M059J (cell line): ENCODE results near the gene IFT122. TPM values are rescaled to one million over a fixed set of nuclear protein-coding genes. Genes with fewer than 3 reads are reported as not detected.
"Not testable (repeated sequence)": the region's sequence is repeated elsewhere in the genome, so short reads cannot be mapped to it uniquely, and the experiment has no call there.

Experiments
- DNase-seq: peaks from one replicate; pipeline ENCODE4 v3.0.0-alpha.2; 2012; ENCODE audit warnings: low read depth
- total RNA-seq: library from RNA; depleted of rRNA; stranded (reverse); fragments of >200 nt; shearing (Covaris generic); gene quantifications from 2 replicates; pipeline ENCODE4 v1.2.3, GENCODE V29; 2014

Gene IFT122
- total RNA-seq, 1 experiment from 2014 or later = 14.7 TPM

- no peak for DNase-seq
Measured at GRCh38 chr3:129535075-129535474, 95.1 kb downstream of the IFT122 start.

- DNase-seq = no peak
Measured at GRCh38 chr3:129536374-129536667, 96.3 kb downstream of the IFT122 start.

GRCh38 chr3:129536804-129537203, 96.8 kb downstream of the IFT122 start:
- no peak for DNase-seq

GRCh38 chr3:129539206-129539605, 99.2 kb downstream of the IFT122 start:
- DNase-seq = no peak

- no peak for DNase-seq
Measured at GRCh38 chr3:129540776-129541516, 100.9 kb downstream of the IFT122 start.

DNA sequence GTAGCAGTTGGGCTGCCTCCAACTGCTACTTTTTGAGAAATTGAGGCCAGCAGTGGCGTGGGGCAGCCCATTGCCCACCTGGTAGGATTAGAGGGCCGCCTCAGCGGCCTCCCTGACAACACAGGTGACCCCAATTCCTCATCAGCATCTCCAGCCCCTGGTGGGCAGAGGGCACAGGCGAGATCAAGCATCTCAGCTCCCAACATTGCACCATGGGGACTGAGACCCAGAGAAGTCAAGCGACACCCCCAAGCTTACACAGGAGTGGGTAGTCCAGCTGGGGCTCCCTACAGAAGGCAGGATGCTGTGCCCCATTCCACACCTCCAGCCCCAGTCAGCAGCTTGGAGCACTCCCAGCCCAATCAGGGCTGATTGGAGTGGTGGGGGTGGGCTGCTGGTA, 102.7 kb downstream of the IFT122 start:
- DNase-seq = no peak

DNA sequence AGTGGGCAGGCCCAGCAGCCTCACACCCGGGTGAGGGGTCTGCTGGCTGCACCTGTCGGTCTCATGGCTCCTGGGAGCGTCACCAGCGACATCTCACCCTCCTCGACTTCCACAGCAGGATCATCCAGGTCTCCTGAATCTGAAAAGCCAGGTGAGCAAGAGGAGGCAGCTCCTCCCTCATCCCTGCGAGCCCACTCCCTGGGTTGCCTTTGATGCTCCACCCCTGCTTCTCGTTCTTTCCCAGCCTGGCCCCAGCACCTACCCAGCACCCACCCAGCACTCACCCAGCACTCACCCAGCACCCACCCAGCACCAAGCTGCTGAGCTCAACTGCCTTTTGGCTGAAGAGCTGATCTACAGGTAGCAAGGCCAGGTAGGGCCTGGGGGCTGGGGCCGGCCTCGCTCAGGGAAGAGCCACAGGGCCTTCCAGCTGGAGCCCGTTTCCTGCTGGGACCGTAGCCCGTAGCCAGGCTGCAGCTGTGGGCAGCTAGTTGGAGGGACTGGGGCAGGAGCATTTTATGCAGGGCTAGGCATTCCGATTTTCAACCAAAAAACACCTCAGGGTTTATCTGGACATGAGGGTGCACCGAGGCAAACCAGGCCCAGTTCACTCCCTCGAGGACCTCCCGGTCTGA, 103.2 kb downstream of the IFT122 start, which contains the start of gene H1-8:
Gene H1-8, plus strand, starts transcription at position 20 of the 635 bp plus-strand sequence. Its CDS starts 44 bp downstream, at position 64.
- DNase-seq = no peak

DNA sequence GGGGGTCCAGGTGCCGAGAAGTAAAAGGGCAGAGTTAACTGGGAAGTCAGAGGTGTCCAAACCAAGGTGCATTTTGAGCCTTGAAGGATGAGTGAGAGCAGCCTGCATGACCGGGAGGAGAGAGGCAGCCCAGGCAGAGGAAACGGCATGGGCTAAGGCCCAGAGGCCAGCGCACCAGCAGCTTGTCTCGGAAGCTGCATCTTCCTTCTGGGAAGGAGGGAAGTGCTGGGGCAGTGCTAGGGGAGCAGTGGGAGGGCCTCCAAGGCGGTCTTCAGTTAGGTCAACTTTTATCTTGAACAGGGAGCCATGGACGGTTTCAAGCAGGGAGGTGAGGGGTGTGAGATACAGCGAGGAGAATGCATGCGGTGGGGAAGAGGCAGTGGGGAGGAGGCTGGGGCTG, 104.0 kb downstream of the IFT122 start:
- no peak for DNase-seq

DNA sequence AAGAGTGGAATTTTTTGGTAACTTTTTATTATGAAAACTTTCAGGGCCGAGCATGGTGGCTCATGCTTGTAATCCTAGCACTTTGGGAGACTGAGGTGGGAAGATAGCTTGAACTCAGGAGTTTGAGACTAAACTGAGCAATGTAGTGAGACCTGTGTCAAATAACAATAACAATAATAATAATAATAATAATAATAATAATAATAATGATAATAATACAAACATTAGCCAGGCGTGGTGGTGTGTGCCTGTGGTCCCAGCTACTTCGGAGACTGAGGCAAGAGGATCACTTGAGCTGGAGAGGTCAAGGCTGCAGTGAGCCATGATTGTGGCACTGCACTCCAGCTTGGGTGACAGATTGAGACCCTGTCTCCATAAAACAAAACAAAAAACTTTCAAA, 105.9 kb downstream of the IFT122 start:
- DNase-seq = not testable (repeated sequence)

DNA sequence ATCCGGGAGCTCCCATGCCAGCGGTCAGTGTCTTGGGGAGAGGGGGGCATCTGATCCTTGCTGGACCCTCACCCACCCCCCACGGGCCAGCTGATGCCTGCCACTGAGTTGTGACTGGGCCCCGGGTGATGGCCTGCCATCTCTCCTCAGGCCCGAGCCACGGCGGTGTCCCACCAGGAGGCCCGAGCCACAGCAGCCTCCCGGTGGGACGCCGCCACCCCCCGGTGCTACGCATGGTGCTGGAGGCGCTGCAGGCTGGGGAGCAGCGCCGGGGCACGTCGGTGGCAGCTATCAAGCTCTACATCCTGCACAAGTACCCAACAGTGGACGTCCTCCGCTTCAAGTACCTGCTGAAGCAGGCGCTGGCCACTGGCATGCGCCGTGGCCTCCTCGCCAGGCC, 107.2 kb downstream of the IFT122 start:
- DNase-seq = no peak

GRCh38 chr3:129548104-129548965, 108.3 kb downstream of the IFT122 start:
- DNase-seq = no peak

DNA sequence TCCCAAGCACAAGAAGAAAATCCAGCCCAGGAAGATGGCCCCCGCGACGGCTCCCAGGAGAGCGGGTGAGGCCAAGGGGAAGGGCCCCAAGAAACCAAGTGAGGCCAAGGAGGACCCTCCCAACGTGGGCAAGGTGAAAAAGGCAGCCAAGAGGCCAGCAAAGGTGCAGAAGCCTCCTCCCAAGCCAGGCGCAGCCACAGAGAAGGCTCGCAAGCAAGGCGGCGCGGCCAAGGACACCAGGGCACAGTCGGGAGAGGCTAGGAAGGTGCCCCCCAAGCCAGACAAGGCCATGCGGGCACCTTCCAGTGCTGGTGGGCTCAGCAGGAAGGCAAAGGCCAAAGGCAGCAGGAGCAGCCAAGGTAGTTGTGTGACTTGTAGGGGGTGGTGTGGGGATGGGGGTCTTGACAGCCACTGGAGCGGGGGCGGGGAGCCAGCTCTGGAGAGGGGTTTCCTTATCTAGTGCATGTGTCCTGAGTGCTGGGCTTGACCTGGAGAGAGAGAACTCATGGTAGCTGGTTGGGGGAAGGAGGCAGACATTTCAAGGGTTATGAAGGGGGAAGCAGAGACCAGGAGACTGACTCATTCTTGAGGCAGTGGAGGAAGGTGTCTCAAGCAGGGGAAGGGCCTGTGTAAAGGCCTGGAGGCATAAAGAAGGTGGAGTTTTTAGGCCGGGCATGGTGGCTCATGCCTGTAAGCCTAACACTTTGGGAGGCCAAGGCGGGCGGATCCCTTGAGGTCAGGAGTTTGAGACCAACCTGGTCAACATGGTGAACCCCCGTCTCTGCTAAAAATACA, 109.2 kb downstream of the IFT122 start:
- peak; percentile 92 for DNase-seq

DNA sequence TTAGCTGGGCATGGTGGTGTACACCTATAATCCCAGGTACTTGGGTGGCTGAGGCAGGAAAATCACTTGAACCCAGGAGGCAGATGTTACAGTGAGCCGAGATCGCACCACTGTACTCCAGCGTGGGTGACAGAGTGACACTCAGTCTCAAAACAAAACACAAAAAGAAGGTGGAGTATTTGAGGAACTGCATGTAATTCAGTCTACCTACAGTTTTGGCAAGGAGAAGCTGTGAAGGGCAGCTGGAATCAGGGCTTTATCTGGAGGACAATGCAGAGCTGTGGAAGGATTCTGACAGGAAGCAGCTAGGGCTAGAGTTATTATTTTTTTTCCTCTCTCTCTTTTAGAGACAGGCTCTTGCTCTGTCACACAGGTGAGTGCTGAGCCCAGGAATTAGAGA, 109.8 kb downstream of the IFT122 start:
- no peak for DNase-seq

DNA sequence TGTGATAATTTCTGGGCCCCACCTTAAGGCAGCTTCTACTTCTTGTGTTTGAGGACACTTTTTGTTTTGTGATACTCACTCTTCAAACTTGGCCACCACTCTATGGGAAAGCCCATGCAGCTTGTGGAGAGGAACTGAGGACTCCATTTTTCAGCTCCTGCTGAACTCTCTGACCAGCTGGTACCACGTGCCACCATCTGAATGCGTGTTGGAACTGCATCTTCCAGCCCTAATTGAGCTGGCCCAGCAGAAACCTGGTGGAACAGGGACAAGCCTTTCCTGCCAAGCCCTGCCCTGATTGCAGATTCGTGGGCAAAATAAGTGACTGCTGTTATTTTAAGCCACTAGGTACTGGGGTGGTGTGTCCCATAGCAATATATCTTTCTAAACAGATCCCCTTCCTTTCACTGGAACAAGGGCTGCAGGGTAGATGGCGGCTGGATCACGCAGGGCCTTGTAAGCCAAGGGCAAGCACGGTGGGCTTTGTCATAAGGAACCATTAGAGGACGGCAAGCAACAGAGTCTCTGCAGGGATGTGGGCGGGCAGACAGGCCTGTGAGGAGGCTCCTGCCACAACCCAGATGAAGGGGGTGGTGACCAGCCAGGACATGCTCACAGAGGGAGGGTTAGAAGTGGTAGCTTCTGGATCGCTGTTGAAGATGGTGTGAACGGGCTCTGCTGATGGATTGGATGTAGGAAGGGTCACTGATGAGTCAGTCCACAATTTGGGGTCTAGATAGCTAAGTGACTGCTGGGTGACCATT, 112.4 kb downstream of the IFT122 start:
- DNase-seq = no peak

GRCh38 chr3:129553171-129553570, 113.1 kb downstream of the IFT122 start:
- no peak for DNase-seq

DNA sequence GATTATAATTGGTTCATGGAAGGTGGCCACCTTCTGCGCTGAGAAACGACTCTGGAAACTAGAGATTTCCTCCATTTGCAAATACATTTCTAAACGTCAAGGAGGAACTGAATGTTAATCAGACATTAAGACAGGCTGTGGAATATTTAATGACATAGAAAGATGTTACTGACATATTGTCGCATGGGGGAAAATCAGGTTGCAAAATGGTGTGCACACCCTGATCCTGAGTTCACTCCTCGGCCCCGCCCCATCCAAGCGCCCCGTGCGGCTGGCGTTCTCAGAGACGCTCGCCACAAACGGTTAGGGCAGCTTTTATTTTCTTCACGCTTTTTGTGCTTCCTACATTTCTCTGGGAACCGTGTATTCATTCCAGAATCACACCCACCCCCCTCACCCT, 113.7 kb downstream of the IFT122 start:
- no peak for DNase-seq

DNA sequence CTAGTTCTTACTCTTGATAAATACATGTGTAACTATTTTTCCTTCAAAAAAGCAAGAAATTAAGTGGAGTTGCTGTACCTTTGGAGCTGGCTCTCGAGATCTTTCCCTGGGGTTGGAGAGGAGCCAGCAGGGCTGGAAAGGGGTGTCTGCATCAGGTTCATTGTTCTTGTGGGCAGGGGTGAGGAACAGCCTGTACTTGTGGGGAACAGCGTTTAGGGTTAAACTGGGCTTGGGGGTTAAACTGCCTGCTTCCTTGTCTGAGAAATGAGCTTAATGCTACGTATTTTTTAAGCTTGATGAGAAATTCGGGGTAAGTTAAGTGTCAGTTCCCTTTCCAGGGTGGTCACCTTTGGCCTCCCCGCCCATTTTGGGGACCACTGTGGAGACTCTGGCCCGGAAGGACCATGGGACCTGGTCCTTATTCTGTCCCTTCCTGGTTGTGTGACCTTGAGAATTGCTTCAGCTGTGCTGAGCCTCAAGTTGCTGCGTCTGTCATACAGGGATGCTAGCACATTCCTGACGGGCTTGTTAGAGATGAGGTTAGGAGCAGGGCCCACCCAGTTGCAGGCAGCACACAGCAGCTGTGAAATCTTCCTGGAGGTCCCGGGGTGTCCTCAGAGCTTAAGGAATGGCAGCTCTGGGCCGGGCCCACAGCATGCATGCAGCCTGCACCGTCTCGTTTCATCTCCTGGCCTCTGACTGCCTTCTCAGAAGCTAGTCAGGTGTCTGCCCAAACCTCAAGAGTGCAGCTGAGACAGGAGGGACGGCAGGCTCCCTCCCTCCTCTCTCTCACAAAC, 114.5 kb downstream of the IFT122 start:
- no peak for DNase-seq

- no peak for DNase-seq
Measured at GRCh38 chr3:129555153-129555550, 115.1 kb downstream of the IFT122 start.

DNA sequence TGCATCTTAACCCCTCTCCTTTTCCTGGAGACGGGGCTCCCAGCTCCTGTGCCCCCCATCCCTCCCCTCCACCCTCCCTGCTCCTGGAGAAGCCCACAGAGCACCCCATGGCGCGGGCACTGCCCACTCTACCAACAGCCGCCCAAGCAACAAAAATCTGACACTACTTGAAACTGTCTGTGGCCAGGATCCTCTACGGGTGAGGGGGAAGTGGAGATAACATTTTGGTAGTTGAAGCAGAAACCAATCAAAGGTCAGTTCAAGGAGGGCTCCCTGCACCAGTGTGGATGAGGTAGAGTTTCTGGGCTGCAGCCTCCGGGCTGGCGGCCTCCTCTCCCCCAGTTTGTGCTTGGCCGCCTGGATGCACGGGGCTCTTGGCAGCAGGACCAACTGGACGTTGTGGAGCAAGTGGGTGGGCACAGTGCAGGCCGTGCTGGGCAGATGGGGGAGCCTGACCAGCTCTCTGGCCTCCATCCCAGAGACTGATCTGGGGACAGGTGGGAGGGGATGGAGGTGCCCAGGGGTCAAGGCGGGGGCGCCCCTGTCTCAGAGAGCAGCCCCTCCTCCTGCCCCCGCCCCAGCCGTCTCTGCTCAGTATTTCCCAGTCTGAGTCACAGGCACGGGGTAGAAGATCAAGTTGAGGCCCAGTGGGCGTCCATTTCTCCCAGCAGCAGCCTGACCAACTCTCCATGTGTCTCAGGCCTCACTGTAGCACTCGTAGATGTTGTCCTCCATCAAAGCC, 115.8 kb downstream of the IFT122 start:
- no peak for DNase-seq

DNA sequence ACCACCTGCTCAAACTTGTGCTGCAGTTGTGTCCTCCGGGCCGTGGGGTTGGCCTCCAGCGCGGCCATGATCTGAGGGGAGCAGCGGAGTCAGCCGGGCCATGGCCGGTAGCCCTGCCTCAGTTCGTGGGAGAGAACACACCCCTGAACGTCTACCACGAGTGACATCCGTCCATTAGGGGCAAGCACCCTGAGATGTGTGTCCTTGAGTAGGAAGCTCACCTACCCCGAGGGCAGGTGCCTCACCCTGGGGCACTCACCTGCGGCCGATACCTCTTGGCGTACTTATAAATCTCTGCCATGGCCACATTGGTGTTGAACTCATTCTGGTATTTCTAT, 116.3 kb downstream of the IFT122 start:
- no peak for DNase-seq
